CD8-positive, alpha-beta memory T cell (primary cell): ENCODE results near the gene GNA15. TPM values are rescaled to one million over a fixed set of nuclear protein-coding genes. Genes with fewer than 3 reads are reported as not detected.
"Not testable (repeated sequence)": the region's sequence is repeated elsewhere in the genome, so short reads cannot be mapped to it uniquely, and the experiment has no call there.

Source experiments
- CTCF ChIA-PET: fragments of 350-600 bp; sonication (Branson Sonifier 250); formaldehyde crosslinking; loops from one replicate; lab custom pipeline; 2021; ENCODE audit warnings: antibody characterized with exemption; lab: Charles Lee
- POLR2A ChIA-PET: fragments of 350-600 bp; sonication (Branson Sonifier 250); formaldehyde crosslinking; loops from one replicate; lab custom pipeline; 2021; ENCODE audit warnings: antibody characterized with exemption; lab: Charles Lee
- DNase-seq, 5 donors: peaks; one replicate each; pipeline versions ENCODE4 v3.0.0 to v3.0.0-alpha.2; 2020 to 2022; ENCODE audit warnings: mixed read lengths in 1 of 5
- H3K27ac ChIP-seq: one replicate; pipeline ENCODE4 v1.7.0; 2013; ENCODE audit warnings: low read depth, mild to moderate bottlenecking, low read length, moderate library complexity
- H3K27me3 ChIP-seq: 2 replicates; pipeline ENCODE4 v1.7.0; 2013; ENCODE audit warnings: low read length, mild to moderate bottlenecking; ENCODE audit not compliant: insufficient read depth, poor library complexity, severe bottlenecking
- H3K36me3 ChIP-seq: 2 replicates; pipeline ENCODE4 v1.7.0; 2013; ENCODE audit warnings: mild to moderate bottlenecking, low read length, moderate library complexity; ENCODE audit not compliant: insufficient read depth
- H3K4me1 ChIP-seq: 2 replicates; pipeline ENCODE4 v1.7.0; 2013; ENCODE audit warnings: mild to moderate bottlenecking, low read length, moderate library complexity; ENCODE audit not compliant: insufficient read depth
- H3K4me3 ChIP-seq: 2 replicates; pipeline ENCODE4 v1.7.0; 2013; ENCODE audit warnings: mild to moderate bottlenecking, low read length
- H3K9me3 ChIP-seq: 2 replicates; pipeline ENCODE4 v1.7.0; 2013; ENCODE audit warnings: mild to moderate bottlenecking, low read length
- H3K27ac Mint-ChIP-seq, 8 donors: one replicate each; pipeline ENCODE4 v1.8.0; 2020 to 2021; ENCODE audit warnings: mixed read lengths in 8 of 8, mild to moderate bottlenecking in 6 of 8, inconsistent platforms in 3 of 8, moderate library complexity in 3 of 8
- H3K27me3 Mint-ChIP-seq, 2 donors: one replicate each; pipeline ENCODE4 v1.8.0; 2020 to 2021; ENCODE audit warnings: mixed read lengths in 2 of 2, mild to moderate bottlenecking in 1 of 2, moderate library complexity in 1 of 2
- H3K36me3 Mint-ChIP-seq, 3 donors: one replicate each; pipeline ENCODE4 v1.8.0; 2020 to 2021; ENCODE audit warnings: mixed read lengths in 3 of 3, inconsistent platforms in 1 of 3, mild to moderate bottlenecking in 1 of 3
- H3K4me1 Mint-ChIP-seq, 3 donors: one replicate each; pipeline ENCODE4 v1.8.0; 2020 to 2021; ENCODE audit warnings: mixed read lengths in 3 of 3, inconsistent platforms in 1 of 3, mild to moderate bottlenecking in 1 of 3
- H3K4me3 Mint-ChIP-seq, 7 donors: one replicate each; pipeline ENCODE4 v1.8.0; 2020 to 2021; ENCODE audit warnings: mixed read lengths in 7 of 7, mild to moderate bottlenecking in 6 of 7, moderate library complexity in 4 of 7, inconsistent platforms in 2 of 7
- H3K9me3 Mint-ChIP-seq, 5 donors: one replicate each; pipeline ENCODE4 v1.8.0; 2020 to 2022; ENCODE audit warnings: mixed read lengths in 5 of 5, mild to moderate bottlenecking in 3 of 5, moderate library complexity in 2 of 5, inconsistent platforms in 1 of 5
- polyA plus RNA-seq: library from polyadenylated mRNA; unstranded; fragments of 300-500 nt; fragmentation: Illumina TruSeq; gene quantifications from one replicate; pipeline ENCODE4 v1.2.3, GENCODE V29; 2021
- total RNA-seq, 2 experiments: library from RNA; stranded (reverse); gene quantifications; one replicate each; pipeline ENCODE4 v1.2.3, GENCODE V29; 2021

Gene GNA15
- total and polyA plus RNA-seq, 3 experiments from 2014 or later: 0.59 to 3.9 (median 2.6) TPM

DNA sequence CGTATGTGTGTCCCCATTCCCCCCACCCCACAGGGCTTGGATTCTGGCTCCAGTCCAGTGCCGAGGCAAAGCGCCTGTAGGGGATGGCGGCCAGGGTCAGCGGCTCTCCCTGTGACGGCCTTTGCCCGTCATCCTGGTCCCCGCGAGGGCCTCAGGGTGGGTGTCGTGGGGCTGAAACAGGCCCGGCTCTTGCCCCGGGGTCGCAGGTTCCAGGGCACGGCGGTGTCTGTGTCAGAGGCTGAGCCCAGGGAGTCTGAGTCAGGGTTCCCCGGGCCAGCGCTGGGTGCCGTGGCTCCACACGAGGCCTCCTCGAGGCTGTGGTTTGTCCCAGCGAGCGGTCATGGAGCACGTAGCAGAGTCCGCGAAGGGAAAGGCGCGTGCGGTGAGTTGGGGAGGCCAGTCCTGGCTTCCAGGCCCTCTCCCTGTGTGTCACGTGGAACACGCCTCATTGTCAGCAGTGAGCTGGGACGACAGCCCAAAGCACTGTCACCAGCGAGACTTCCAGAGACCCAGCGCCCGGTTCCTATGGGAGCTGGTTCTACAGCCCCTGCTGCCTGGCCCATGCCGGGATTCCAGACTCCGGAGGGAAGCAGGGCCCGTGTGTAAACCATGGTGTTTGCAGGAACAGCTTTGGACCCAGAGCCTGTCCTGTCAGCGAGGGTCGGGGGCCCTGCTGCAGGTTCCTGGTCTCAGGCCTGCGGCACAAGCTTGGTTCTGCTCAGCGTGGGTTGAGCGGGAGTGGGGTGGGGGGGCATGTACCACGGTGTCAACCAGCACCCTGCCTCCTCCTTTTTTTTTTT lies 63.3 kb downstream of the GNA15 start:
- POLR2A ChIA-PET: interaction anchor here (0.6 to 0.7 kb wide), 2 partner anchors 15 to 66 kb away, joined by 4 to 5 read pairs; no protein-coding TSS in a partner anchor
- no peak overlapping the region for H3K4me3 Mint-ChIP-seq

DNA sequence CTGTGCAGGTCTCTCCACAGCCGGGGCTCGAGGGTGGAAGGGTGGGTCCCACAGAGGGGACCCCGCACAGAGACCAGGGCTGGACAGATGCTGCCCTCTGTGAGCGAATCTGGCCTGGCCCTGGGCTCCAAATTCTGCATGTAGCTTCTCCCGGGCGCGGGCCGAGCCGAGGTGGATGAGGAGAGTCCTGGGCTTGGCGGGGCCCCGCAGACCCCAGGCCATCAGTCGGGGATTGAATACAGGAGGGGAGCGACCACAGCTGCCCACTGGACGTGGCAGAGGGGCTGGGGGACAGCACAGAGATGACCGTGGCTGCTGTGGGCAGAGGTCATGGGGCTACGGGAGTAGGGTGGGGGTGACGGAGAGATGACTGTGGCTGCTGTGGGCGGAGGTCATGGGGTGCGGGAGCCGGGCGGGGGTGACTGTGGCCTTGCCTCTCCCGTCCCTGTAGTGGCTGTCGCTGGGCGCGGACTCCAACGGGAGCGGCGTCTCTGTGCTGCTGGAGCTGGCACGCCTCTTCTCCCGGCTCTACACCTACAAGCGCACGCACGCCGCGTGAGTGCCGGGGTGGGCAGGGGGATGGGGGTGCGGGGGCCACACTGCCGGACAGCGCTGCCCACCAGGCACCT lies 65.4 kb downstream of the GNA15 start:
- Mint-ChIP-seq H3K4me3 (no peak overlapping the region), H3K4me1 (no peaks in the 10 kb centered on the region), H3K27me3 (peaks cover 0 to 1% of the 10 kb centered on the region in 2 donors), H3K36me3 (peaks cover 0 to 48% (median 0%) of the 10 kb centered on the region in 3 donors), H3K9me3 (no peaks in the 10 kb centered on the region), H3K27ac (no peak overlapping the region)
- ChIA-PET POLR2A (no interaction called here), CTCF (no interaction called here)
- H3K4me1 ChIP-seq: no peaks in the 10 kb centered on the region
- H3K4me3 ChIP-seq: no peak overlapping the region
- H3K27ac ChIP-seq: no peak overlapping the region
- no peaks in the 10 kb centered on the region for H3K9me3 ChIP-seq
- no peaks in the 10 kb centered on the region for H3K27me3 ChIP-seq
- H3K36me3 ChIP-seq: no peaks in the 10 kb centered on the region
- DNase-seq: no peak

More for the DNA sequence above, 63.3 kb downstream of the GNA15 start:
- no peak overlapping the region for H3K27ac Mint-ChIP-seq
- H3K27ac ChIP-seq: no peak overlapping the region
- DNase-seq: peak in 1 of 5 donors; percentile 46
- no peaks in the 10 kb centered on the region for H3K9me3 ChIP-seq
- H3K36me3 ChIP-seq: no peaks in the 10 kb centered on the region
- no peaks in the 10 kb centered on the region for H3K4me1 ChIP-seq
- CTCF ChIA-PET: interaction anchor here (0.9 kb wide), 1 partner anchor 12 kb away, joined by 3 read pairs; no protein-coding TSS in a partner anchor
- H3K27me3 Mint-ChIP-seq: peaks cover 0 to 1% of the 10 kb centered on the region in 2 donors
- peaks cover 0 to 46% (median 5%) of the 10 kb centered on the region in 3 donors for H3K36me3 Mint-ChIP-seq
- H3K9me3 Mint-ChIP-seq: no peaks in the 10 kb centered on the region
- no peaks in the 10 kb centered on the region for H3K4me1 Mint-ChIP-seq
- H3K27me3 ChIP-seq: no peaks in the 10 kb centered on the region
- no peak overlapping the region for H3K4me3 ChIP-seq

DNA sequence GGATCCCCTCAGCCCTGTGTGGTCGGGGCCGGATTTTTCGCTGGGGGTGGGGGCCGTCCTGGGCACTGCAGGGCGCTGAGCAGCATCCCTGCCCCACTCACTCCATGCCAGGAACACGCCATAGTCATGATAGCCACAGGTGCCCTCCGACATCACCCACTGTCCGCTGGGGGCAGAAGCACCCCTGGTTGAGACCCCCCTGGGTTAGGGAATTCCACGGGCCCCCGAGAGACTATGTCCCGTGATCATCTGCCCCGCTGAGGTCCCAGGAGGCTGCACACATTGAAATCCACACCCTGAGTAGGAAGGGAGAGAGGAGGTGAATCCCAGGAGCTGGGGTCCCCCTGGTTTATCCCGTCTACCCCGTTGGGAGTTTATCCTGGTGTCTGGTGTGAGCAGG lies 66.1 kb downstream of the GNA15 start:
- Histone ChIP-seq H3K9me3 (no peaks in the 10 kb centered on the region), H3K27me3 (no peaks in the 10 kb centered on the region), H3K27ac (no peak overlapping the region), H3K4me3 (no peak overlapping the region), H3K36me3 (no peaks in the 10 kb centered on the region), H3K4me1 (no peaks in the 10 kb centered on the region)
- POLR2A ChIA-PET: no interaction called here
- CTCF ChIA-PET: no interaction called here
- no peak overlapping the region for H3K4me3 Mint-ChIP-seq
- no peaks in the 10 kb centered on the region for H3K4me1 Mint-ChIP-seq
- no peak overlapping the region for H3K27ac Mint-ChIP-seq
- H3K9me3 Mint-ChIP-seq: no peaks in the 10 kb centered on the region
- peaks cover 0 to 46% (median 0%) of the 10 kb centered on the region in 3 donors for H3K36me3 Mint-ChIP-seq
- DNase-seq: no peak
- no peaks in the 10 kb centered on the region for H3K27me3 Mint-ChIP-seq

DNA sequence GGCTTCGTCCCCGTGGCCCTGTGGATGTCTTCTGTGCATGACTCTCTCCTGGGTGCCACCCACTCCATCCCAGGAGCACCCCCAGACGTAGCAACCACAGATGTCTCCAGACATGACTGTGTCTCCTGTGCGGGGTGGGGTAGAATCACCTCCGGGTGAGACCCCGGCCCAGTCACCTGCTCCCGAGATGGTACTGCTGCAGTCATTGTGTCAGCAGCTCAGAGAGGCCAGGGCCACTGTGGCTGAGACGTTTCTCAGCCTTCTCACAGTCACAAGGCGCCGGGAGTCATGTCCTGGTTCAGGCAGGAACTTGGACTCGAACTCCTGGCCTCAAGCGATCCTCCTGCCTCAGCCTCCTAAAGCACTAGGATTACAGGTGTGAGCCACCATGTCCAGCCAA lies 66.5 kb downstream of the GNA15 start:
- H3K36me3 ChIP-seq: no peaks in the 10 kb centered on the region
- H3K4me1 ChIP-seq: no peaks in the 10 kb centered on the region
- H3K27ac ChIP-seq: no peak overlapping the region
- H3K4me3 ChIP-seq: no peak overlapping the region
- no peaks in the 10 kb centered on the region for H3K9me3 ChIP-seq
- Mint-ChIP-seq H3K27ac (no peak overlapping the region), H3K36me3 (peaks cover 0 to 48% (median 0%) of the 10 kb centered on the region in 3 donors), H3K9me3 (no peaks in the 10 kb centered on the region), H3K4me3 (no peak overlapping the region), H3K27me3 (no peaks in the 10 kb centered on the region), H3K4me1 (no peaks in the 10 kb centered on the region)
- no peaks in the 10 kb centered on the region for H3K27me3 ChIP-seq
- ChIA-PET CTCF (interaction anchor here (1.0 kb wide), 1 partner anchor 8 kb away, joined by 3 read pairs; no protein-coding TSS in a partner anchor), POLR2A (no interaction called here)
- DNase-seq: peak in 1 of 5 donors; percentile 44

DNA sequence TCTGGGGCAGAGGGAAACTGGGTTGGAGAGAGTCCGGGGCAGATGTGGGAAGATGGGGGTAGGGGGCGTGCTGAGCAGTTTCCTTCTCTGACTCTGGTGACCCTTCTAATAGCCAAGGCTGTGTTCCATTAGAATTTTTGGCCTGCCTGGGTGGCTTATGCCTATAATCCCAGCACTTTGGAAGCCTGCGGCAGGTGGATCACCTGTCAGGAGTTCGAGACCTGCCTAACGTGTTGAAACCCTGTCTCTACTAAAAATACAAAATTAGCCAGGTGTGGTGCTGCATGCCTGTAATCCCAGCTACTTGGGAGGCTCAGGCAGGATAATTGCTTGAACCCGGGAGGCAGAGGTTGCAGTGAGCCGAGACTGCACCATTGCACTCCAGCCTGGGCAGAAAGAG lies 67.1 kb downstream of the GNA15 start:
- Mint-ChIP-seq H3K27ac (peak overlapping the region in 1 of 8 donors; percentile 46), H3K36me3 (peaks cover 0 to 51% (median 0%) of the 10 kb centered on the region in 3 donors)
- H3K27me3 Mint-ChIP-seq, H3K4me3 Mint-ChIP-seq, H3K27ac ChIP-seq, H3K4me3 ChIP-seq, H3K4me1 Mint-ChIP-seq, H3K27me3 ChIP-seq, H3K36me3 ChIP-seq, DNase-seq, H3K4me1 ChIP-seq, H3K9me3 Mint-ChIP-seq, H3K9me3 ChIP-seq: not testable (repeated sequence)
- CTCF ChIA-PET: interaction anchor here (1.0 kb wide), 1 partner anchor 9 kb away, joined by 3 read pairs; no protein-coding TSS in a partner anchor
- POLR2A ChIA-PET: interaction anchor here (0.6 kb wide), 1 partner anchor 365 kb away, joined by 4 read pairs; no protein-coding TSS in a partner anchor

DNA sequence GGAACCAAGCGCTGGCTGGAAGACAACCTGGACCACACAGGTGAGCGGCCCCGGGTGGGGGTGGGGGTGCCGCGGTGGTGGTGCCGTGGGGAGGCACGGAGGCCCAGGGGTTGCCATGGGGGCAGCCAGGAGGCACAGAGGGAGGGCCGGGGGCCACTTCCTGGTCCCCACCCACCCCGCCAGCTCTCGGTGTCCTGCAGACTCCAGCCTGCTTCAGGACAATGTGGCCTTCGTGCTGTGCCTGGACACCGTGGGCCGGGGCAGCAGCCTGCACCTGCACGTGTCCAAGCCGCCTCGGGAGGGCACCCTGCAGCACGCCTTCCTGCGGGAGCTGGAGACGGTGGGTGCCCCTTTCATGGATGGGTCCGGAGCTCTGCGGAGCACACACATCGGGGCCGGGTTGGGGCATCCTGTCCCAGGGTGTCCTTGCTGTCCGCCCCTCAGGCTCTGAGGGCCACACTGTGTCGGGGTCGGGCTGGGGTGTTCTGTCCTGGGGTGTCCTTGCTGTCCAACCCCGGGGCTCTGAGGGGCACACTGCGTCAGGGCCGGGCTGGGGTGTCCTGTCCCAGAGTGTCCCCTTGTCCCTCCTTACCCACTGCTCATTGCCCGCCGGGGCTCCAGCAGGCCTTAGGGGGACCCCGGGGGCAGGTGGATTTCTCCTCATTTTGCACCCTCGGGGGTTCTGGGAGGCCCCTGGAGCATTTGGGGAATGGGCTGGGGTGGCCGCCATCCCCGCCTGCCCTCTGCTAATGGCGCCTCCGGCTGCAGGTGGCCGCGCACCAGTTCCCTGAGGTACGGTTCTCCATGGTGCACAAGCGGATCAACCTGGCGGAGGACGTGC lies 68.2 kb downstream of the GNA15 start:
- no peaks in the 10 kb centered on the region for H3K9me3 ChIP-seq
- peak in 1 of 5 donors; percentile 43 for DNase-seq
- H3K36me3 ChIP-seq: no peaks in the 10 kb centered on the region
- no peak overlapping the region for H3K27ac Mint-ChIP-seq
- no peak overlapping the region for H3K27ac ChIP-seq
- H3K4me1 Mint-ChIP-seq: no peaks in the 10 kb centered on the region
- H3K4me3 ChIP-seq: no peak overlapping the region
- no peaks in the 10 kb centered on the region for H3K27me3 ChIP-seq
- H3K4me3 Mint-ChIP-seq: no peak overlapping the region
- H3K9me3 Mint-ChIP-seq: no peaks in the 10 kb centered on the region
- ChIA-PET POLR2A (interaction anchor here (0.6 kb wide), 1 partner anchor 364 kb away, joined by 4 read pairs; no protein-coding TSS in a partner anchor), CTCF (no interaction called here)
- no peaks in the 10 kb centered on the region for H3K4me1 ChIP-seq
- no peaks in the 10 kb centered on the region for H3K27me3 Mint-ChIP-seq
- peaks cover 0 to 57% (median 0%) of the 10 kb centered on the region in 3 donors for H3K36me3 Mint-ChIP-seq

DNA sequence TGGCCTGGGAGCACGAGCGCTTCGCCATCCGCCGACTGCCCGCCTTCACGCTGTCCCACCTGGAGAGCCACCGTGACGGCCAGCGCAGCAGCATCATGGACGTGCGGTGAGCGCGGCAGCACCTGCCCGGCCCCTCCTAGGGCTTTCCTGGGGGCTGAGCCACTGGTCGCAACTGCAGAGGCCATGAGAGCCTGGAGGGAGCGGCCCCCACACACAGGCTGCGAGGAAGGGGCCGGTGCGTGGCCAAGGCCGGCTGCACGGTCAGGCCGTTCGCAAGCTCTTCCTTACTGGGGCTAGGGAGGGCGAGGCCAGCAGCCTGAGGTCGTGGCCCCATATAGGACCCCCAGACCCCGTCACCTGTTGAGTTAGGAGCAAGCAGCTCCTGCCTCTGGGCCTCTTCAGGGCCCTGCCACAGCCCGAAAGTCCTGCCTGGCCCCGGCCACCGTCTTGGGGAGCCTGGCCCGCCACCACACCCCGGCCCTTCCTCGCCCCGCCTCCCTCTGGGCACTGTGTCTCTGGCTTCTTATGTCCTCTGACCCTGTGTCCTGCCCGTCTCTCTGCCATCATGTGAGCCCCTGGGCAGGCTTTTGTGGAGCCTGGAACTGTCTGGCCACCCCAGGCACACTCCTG lies 68.9 kb downstream of the GNA15 start:
- ChIA-PET CTCF (no interaction called here), POLR2A (no interaction called here)
- Mint-ChIP-seq H3K4me1 (no peaks in the 10 kb centered on the region), H3K9me3 (no peaks in the 10 kb centered on the region), H3K27me3 (no peaks in the 10 kb centered on the region), H3K27ac (no peak overlapping the region), H3K36me3 (peaks cover 0 to 62% (median 0%) of the 10 kb centered on the region in 3 donors), H3K4me3 (no peak overlapping the region)
- Histone ChIP-seq H3K27me3 (no peaks in the 10 kb centered on the region), H3K4me1 (no peaks in the 10 kb centered on the region), H3K27ac (no peak overlapping the region), H3K4me3 (no peak overlapping the region), H3K9me3 (no peaks in the 10 kb centered on the region), H3K36me3 (no peaks in the 10 kb centered on the region)
- DNase-seq: peak in 1 of 5 donors; percentile 44
